ENCODE results near the gene CETN2. TPM values are rescaled to one million over a fixed set of nuclear protein-coding genes. Genes with fewer than 3 reads are reported as not detected.

Gene CETN2
- total and polyA plus RNA-seq, 2 experiments from 2014 or later = 51.7 to 74.5 TPM

- Histone ChIP-seq H3K79me2 (ENCODE audit: insufficient read depth) (peaks cover 7% of the 10 kb centered on the region; the same call in 1 of the 2 replicates), H3K9me3 (ENCODE audit: low read depth) (no peaks in the 10 kb centered on the region), H3K4me3 (no peak overlapping the region), H3K9ac (no peak overlapping the region), H4K20me1 (ENCODE audit: insufficient read depth) (no peaks in the 10 kb centered on the region), H2AFZ (no peak overlapping the region), H3F3A (ENCODE audit: insufficient read depth) (0 out of 2 replicates have a peak, but pooled peaks cover 7% of the 10 kb centered on the region), H3K9me2 (ENCODE audit: insufficient read depth) (no peaks in the 10 kb centered on the region), H3K36me3 (ENCODE audit: low read depth) (peaks cover 2% of the 10 kb centered on the region; the same call in 1 of the 2 replicates), H3K27me3 (replicated peaks; ENCODE audit: insufficient read depth) (no peaks in the 10 kb centered on the region), H3K4me2 (ENCODE audit: unreplicated experiment) (no peak overlapping the region), H3K4me1 (ENCODE audit: insufficient read depth) (peaks cover 8% of the 10 kb centered on the region), H3K27ac (no peak overlapping the region)
- TF ChIP-seq EZH2phosphoT487 (IDR thresholded peaks at IDR 0.05; ENCODE audit: insufficient read depth, low read depth) (no peak), EZH2 (IDR thresholded peaks at IDR 0.05; ENCODE audit: insufficient read depth, poor library complexity, severe bottlenecking) (no peak)
- in situ Hi-C loops (cut with MboI) = loop anchor here (25.0 kb wide), 1 partner anchor 1063 kb away; no protein-coding TSS in a partner anchor
- DNase-seq = peak; percentile 53
- 40 to 43% methylated on average over 6 to 7 of the region's 7 CpGs for WGBS, 2 experiments (ENCODE audit: low coverage in 1 of 2, low lambda C conversion rate in 2 of 2, missing lambda C conversion rate in 2 of 2)
Measured at GRCh38 chrX:152824841-152825374, 5.6 kb downstream of the CETN2 start.

DNA sequence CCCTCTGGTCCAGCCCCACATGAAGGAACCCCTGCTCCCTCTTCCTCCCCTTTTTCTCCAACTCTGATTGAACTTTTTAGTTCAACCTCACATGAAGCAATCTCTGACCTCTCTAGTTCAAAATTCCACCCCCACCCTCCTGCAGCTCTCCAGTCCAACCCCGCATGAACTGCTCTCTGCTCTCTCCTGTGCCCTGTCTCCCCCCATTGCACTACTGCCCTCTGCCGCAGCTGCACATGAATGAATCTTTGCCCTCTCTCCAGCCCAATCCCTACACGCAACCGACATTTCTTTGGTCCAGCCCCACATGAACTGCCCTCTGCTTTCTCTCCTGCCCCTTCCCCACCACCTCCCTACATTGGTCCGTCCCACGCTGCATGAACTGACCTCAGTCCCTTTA is 6.9 kb downstream of the CETN2 start:
- in situ Hi-C loops (cut with MboI) = loop anchor here (25.0 kb wide), 1 partner anchor 1061 kb away; no protein-coding TSS in a partner anchor
- WGBS, 2 experiments (ENCODE audit: low coverage in 1 of 2, low lambda C conversion rate in 2 of 2, missing lambda C conversion rate in 2 of 2) = 63 to 68% methylated on average over 6 of the region's 6 CpGs
- no peak for TF ChIP-seq EZH2phosphoT487 (IDR thresholded peaks at IDR 0.05; ENCODE audit: insufficient read depth, low read depth)
- TF ChIP-seq EZH2 (IDR thresholded peaks at IDR 0.05; ENCODE audit: insufficient read depth, poor library complexity, severe bottlenecking) = no peak
- Histone ChIP-seq H3K36me3 (ENCODE audit: low read depth) (peaks cover 2% of the 10 kb centered on the region; the same call in 1 of the 2 replicates), H3K79me2 (ENCODE audit: insufficient read depth) (no peaks in the 10 kb centered on the region), H3F3A (ENCODE audit: insufficient read depth) (0 out of 2 replicates have a peak, but pooled peaks cover 8% of the 10 kb centered on the region), H3K4me3 (no peak overlapping the region), H3K4me2 (ENCODE audit: unreplicated experiment) (no peak overlapping the region), H3K27ac (no peak overlapping the region), H4K20me1 (ENCODE audit: insufficient read depth) (no peaks in the 10 kb centered on the region), H3K9me2 (ENCODE audit: insufficient read depth) (no peaks in the 10 kb centered on the region), H3K4me1 (ENCODE audit: insufficient read depth) (peaks cover 20% of the 10 kb centered on the region), H2AFZ (no peak overlapping the region), H3K27me3 (replicated peaks; ENCODE audit: insufficient read depth) (no peaks in the 10 kb centered on the region), H3K9me3 (ENCODE audit: low read depth) (no peaks in the 10 kb centered on the region), H3K9ac (no peak overlapping the region)
- DNase-seq = no peak

GRCh38 chrX:152822383-152823086 is 8.0 kb downstream of the CETN2 start:
- H3K9me3 ChIP-seq (ENCODE audit: low read depth) = no peaks in the 10 kb centered on the region
- peaks cover 20% of the 10 kb centered on the region for H3K4me1 ChIP-seq (ENCODE audit: insufficient read depth)
- H3K27me3 ChIP-seq (replicated peaks; ENCODE audit: insufficient read depth) = no peaks in the 10 kb centered on the region
- H3K27ac ChIP-seq = no peak overlapping the region
- WGBS, 2 experiments (ENCODE audit: low coverage in 1 of 2, low lambda C conversion rate in 2 of 2, missing lambda C conversion rate in 2 of 2) = 56 to 57% methylated on average over 5 to 6 of the region's 6 CpGs
- in situ Hi-C loops (cut with MboI) = loop anchor here (25.0 kb wide), 1 partner anchor 1060 kb away; no protein-coding TSS in a partner anchor
- no peak overlapping the region for H3K9ac ChIP-seq
- no peak overlapping the region for H3K4me3 ChIP-seq
- H3K79me2 ChIP-seq (ENCODE audit: insufficient read depth) = no peaks in the 10 kb centered on the region
- H3K9me2 ChIP-seq (ENCODE audit: insufficient read depth) = no peaks in the 10 kb centered on the region
- H3F3A ChIP-seq (ENCODE audit: insufficient read depth) = 0 out of 2 replicates have a peak, but pooled peaks cover 11% of the 10 kb centered on the region
- H3K4me2 ChIP-seq (ENCODE audit: unreplicated experiment) = no peak overlapping the region
- H3K36me3 ChIP-seq (ENCODE audit: low read depth) = no peaks in the 10 kb centered on the region
- DNase-seq = peak; percentile 70
- H4K20me1 ChIP-seq (ENCODE audit: insufficient read depth) = no peaks in the 10 kb centered on the region
- no peak for TF ChIP-seq EZH2 (IDR thresholded peaks at IDR 0.05; ENCODE audit: insufficient read depth, poor library complexity, severe bottlenecking)
- TF ChIP-seq EZH2phosphoT487 (IDR thresholded peaks at IDR 0.05; ENCODE audit: insufficient read depth, low read depth) = no peak
- no peak overlapping the region for H2AFZ ChIP-seq

DNA sequence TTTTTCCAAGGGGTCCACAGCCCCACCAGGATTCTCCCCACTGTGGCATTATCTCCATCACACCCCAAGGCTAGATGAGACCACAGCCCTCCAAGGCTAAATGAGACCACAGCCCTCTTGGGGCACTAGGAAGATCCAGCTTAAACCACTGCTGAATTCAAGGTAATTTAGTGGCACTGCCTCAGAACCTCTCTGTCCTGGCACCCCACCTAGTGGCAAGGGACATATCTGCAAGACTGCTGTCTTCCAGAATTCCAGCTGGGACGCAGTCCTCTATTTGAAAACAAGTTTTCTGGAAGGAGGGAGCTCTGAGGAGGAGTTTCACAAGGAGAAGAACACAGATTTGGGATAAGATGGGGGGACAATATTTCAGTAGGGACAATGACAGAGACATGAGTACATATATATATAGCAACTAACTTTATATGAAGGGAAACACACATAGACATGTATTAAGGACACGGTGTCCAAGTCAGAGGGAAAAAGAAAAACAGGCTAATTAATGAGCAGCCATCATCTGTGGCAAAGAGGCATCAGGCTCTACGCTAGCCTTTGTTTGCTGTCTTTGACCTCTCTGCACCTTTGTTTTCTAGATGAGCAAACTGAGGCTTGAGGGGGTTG is 9.3 kb downstream of the CETN2 start:
- Histone ChIP-seq H3K27ac (no peak overlapping the region), H4K20me1 (ENCODE audit: insufficient read depth) (no peaks in the 10 kb centered on the region), H3K9ac (no peak overlapping the region), H2AFZ (no peak overlapping the region), H3K4me1 (ENCODE audit: insufficient read depth) (peaks cover 20% of the 10 kb centered on the region), H3K79me2 (ENCODE audit: insufficient read depth) (no peaks in the 10 kb centered on the region), H3F3A (ENCODE audit: insufficient read depth) (0 out of 2 replicates have a peak, but pooled peaks cover 13% of the 10 kb centered on the region), H3K4me2 (ENCODE audit: unreplicated experiment) (no peak overlapping the region), H3K9me3 (ENCODE audit: low read depth) (no peaks in the 10 kb centered on the region), H3K4me3 (no peak overlapping the region), H3K9me2 (ENCODE audit: insufficient read depth) (no peaks in the 10 kb centered on the region), H3K27me3 (replicated peaks; ENCODE audit: insufficient read depth) (no peaks in the 10 kb centered on the region), H3K36me3 (ENCODE audit: low read depth) (no peaks in the 10 kb centered on the region)
- peak; percentile 64 for DNase-seq
- TF ChIP-seq EZH2 (IDR thresholded peaks at IDR 0.05; ENCODE audit: insufficient read depth, poor library complexity, severe bottlenecking) = no peak
- TF ChIP-seq EZH2phosphoT487 (IDR thresholded peaks at IDR 0.05; ENCODE audit: insufficient read depth, low read depth) = no peak
- in situ Hi-C loops (cut with MboI) = loop anchor here (25.0 kb wide), 1 partner anchor 1059 kb away; no protein-coding TSS in a partner anchor
- 46 to 47% methylated on average over 3 of the region's 3 CpGs for WGBS, 2 experiments (ENCODE audit: low coverage in 1 of 2, low lambda C conversion rate in 2 of 2, missing lambda C conversion rate in 2 of 2)

All from GM23248 (cell line).